ENCODE measurements around the gene LGR4.

LGR4 gene

DNA sequence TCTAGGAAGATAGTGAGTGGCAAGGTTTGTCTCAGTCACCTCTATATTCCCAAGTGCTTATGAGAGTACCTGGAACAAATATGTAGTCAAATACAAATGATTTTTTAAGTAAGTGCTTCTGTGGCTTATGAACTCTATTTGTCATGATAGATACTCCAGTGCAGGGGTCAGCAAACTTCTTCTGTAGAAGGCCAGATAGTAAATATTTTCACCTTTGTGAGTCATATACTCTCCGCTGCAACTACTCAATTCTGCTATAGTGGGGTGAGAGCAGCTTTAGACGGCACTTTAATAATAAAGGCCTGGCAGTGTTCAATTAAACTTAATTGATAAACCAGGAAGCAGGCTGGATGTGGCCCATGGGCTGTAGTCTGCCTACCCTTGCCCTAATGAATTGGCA is 97.2 kb downstream of the LGR4 start:
- no peak for DNase-seq

DNA sequence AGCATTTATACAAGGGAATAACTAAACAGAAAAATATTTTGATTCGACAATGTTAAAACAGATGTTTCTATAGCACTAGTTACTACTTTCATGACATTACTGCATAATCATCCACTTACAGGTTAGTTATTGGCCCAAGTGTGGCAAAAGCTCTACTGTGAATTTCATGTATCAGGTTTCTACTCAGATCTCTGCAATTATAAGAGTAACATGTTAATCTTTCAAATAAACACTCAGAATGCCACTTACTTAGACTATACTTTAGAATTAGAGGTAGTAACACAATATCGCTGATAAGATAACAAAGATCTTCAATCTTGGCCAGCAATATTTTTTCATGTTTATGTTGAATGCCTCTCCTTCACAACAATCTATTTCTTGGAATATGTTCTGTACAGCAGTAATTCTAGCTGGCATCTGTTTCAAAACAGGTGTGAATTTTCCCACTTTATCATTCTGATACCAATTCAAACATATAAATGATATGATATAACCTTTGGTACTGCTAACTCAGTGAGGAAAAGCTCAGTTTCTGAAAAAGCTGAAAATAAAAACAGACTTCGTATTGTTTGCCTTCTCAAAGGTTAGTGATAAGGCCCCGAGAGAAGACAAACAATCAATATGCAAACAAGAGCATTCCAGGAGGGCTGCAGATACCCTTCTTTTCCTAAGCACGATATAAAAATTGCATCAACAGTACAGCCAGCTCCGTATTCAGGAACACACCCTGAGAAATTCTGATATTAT is 98.6 kb downstream of the LGR4 start:
- DNase-seq = peak; percentile 17

DNA sequence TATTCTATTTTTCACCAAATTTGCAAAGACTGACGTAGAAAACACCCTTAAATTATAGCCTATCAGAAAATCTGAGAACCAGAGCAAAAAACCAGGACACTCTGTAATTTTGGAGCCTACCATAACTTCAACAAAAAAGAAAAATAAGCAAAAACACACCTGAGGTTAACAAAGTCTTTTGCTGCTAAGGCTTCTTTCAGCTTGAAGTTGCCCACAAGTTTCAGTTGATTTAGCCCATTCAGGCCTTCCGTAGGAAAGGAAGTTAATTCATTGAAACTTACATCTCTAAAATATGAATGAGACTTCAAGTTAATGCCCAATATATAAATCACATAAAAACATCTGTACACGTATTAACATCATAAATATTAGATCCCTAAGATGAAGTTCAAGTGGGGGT is 99.2 kb downstream of the LGR4 start:
- no peak for DNase-seq

DNA sequence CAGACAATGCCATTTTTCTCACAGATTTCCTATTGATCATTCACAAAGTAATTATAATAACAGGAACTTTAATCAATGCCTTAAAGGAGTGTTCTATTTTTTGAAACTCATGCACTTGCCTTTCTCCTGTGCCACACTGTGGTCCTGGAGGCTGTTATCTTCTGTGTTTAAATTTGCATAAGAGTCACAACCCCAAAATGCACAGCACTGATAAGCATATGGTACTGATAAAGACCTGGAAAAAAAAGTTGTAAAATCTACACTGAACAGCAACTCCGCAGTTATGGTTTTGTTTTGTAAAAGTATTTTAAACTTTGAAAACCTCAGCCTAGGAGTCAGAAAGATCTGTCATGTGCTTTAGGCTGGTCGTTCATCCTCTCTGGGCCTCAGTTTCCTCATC is 100.4 kb downstream of the LGR4 start:
- DNase-seq = no peak

DNA sequence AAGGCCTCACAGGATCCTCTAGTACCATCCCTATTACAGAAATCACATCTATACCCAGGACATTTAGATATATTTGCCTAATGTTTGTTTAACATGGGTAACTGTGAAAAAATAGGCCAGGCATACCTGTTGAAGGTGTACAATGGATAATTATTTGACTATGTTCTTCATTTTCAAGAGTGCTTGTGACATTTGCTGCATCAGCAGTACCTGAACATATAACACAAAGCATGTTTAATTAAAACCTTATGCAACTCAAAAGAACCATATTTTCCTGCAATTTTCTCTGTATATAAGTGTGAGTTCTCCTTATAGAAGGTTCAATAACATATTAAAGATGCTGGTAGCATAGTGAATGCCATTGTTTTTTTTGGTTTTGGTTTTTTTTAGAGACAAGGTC is 101.1 kb downstream of the LGR4 start:
- no peak for DNase-seq

DNA sequence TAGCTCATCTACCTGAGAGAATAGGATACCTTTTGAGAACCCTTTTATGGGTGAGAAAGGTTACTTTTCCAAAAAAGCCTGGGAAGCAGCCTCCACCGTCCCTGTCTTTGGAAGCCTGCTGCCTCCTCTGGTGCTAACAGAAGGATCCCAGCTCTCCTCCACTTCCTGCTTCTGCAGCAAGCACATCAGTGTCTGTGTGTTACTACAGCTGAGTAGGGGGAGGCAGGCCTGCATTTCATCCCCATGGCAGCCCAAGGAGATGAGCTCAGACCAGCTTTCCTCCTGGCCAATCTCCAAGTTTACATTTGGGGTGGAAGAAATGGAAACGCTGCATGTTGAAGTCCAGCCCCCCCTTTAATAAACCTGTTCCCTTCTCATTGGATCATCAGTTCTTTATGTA is 102.2 kb downstream of the LGR4 start:
- DNase-seq = no peak

DNA sequence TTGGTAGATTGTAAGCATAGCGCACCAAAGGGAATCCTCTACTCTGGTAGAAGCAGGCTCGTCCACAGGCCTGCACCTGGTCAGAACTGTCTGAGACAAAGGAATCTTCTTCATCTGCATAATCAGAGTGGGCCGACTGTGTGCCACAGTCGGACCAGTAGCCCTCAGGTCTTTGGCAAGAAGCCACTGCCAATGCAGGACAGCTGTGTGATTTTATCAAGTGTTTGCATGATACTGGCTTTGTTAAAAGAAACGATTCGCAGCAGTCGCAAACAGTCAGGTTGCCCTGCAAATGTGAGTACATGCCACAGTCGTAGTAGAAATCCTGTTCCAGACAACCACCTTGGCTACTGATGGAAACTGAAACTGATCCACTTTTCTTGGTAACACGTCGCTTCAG is 104.7 kb downstream of the LGR4 start:
- peak; percentile 71 for DNase-seq

DNA sequence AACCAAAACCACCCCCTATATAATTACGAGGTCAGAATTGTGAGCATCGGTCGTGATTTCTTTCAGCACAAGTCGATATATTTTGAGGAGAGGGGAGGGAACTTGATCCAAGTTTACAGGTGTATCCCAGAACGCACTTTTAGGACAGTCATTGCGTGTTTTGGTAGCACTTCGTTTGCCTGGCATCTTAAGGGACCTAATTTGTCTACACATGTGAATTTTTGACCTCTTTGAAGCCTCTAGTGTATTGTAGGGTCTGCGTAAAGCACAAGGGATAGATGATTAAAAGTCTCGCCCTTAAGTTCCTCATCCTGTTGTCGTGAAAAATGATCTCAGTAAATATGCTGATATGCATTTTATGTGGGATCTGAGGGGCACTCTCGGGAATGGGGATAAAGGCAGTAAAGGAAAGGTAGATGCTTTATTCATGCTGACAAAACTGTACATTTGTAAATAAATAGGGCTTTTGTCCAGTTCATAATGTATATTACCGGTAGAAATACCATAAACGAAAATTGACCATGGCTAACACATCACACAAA is 108.9 kb downstream of the LGR4 start:
- DNase-seq = no peak

DNA sequence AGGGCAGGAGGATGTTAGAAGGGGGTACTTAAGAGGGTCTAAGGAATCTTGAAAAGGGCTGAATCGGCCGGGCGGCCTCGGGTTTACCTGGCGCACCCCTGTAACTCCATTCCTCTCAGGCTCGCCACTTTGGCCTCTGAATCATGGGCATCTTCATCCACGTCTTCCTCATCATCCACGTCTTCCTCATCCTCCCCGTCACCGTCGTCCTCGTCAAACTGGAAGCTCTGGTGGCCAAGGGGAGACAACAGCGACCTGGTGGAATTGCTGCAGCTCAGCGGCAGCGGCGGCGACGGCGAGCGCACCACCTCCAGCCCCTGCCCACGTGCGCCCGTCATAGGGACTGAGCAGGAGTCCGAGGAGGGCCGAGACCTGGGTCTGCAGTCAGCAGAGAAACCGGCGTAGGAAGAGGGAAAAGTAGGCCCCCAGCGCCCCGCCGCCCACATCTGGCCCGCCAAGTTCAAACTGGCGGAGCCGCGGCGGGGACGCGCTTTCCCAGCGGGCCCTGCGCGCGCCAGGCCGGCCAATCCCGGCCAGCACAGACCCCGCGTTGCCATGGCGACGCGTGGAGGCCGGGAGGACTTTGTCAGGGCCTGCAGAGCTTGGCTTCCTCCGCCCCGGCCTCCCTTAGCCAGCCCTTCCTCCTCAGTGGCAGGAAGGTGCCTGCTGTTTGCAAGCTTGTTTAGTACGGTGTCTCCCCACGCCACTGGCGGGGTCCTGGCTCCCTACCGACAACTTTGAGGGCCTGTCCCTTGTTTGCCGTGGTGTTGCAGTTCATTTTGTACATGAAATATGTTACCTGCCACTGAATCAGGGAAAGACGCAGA is 109.6 kb downstream of the LGR4 start, which contains the start of gene CCDC34:
Gene CCDC34, minus strand, starts transcription at position 467 of the 827 bp plus-strand sequence. Its CDS starts 21 bp downstream, at position 446.
- DNase-seq = peak; percentile 96

DNA sequence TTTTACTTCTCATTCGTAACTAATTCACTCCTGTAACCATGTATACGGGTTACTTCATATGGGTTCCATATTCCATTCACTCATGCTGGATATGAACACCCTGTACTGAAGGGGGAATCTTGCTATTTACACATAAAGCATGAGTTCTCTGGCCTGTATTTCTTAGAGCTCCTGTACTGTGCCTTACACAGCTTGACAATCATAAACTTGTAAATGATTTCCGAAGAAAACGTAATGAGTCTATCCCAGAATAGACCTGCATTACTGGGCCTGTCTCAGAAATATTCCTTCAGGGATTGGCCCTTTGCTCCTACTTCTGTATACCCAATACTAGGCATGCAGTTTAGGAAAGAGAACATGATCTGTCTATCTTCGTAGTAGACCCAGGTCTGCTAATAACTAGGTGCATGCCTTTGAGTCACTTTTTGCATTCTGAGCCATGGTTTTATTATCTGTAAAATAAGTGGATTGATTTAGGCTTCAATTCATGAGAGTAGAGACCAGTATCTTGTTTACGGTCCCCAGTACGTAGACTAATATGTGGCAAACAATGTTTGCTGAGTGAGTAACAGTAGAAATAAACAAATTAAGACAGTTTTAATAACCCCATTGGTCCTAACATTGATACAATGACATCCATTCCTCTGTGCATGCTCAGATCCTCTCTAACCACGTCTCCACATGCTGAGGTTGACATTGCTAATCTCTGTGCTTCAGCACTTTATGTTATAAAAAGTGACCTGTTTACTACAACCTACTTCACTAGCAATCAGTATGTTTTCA is 110.8 kb downstream of the LGR4 start:
- no peak for DNase-seq

DNA sequence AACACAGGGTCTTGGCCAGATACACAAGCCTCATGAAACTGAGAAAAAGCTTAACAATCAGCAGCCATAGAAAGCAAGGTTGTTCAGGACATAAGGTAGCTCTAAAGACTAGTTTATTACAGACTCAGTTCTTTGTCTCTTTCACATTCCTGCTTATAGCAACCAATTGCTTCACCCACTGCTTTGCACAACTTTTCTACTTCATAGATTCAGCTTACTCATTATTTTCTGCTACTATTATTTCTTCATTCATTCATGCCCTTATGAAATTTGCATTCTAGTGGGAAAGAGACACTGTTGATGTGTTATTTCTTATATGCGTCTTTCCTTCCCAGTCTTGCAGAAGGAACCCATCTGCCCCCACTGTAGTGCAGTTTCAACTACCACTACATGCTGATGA is 114.3 kb downstream of the LGR4 start:
- DNase-seq = no peak

DNA sequence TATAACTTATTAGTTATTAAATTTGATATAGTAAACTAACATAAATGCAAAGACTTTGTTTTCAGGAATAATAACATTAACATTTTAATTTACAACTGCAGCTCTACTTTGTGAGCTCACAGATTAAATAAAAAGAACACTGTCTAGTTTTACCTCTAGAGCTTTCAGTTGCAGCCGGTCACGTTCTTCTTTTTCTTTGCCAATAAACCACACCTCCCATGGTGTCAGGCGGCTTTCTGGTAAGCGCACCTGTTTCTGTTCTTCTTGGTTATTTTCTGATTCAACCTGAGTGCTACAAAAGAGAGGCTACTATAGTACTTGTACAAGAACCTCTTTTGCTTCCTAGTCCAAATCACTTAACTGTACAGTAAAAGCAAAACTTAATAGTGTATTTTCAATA is 115.3 kb downstream of the LGR4 start:
- DNase-seq = peak; percentile 81

DNA sequence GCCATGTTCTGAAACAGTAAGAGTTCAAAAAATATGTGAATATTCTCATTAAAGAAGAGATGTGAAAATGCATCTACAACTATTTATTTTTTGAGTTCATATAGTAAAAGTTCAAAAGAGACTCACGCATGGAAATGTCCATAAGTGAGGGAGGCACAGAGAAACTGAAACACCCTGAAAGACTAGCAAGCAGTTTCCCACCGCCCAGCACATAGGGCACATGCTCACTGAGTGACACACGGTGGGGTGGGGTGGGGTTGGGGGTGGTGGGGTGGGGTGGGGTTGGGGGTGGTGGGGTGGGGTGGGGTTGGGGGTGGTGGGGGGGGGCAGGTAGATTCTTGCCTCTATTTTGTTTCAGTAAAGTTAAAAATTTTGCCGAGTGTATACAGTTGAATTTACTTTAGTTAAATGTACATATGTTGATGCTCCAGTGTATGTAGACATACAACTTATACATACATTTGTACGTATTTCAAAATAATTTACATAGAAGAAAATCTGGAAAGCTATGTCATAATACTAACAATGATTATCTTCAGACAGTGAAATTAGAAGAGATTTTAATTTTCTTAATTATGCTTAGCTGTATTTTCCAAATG is 115.9 kb downstream of the LGR4 start:
- DNase-seq = no peak

DNA sequence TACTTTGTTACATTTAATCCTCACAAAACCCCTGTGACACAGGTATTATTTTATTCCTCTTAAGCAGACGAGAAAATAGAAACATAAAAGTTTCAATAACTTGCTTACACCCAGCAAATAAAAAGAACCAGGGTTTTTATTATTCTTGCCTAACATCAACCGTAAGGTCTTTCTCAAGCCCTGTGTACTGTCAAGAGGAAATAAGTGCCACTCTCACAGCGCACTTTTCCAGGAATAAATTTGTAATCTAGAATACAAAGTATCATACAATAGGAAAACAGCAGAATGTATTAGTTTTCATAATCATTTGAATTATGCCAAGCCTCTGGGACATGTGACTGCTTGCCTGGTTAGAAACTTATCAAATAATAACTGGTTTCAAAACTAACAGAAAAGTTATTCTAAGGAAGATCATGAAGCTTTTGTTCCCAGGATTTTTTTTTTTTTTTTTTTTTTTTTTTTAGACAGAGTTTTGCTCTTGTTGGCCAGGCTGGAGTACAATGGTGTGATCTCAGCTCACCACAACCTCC is 117.0 kb downstream of the LGR4 start:
- no peak for DNase-seq

DNA sequence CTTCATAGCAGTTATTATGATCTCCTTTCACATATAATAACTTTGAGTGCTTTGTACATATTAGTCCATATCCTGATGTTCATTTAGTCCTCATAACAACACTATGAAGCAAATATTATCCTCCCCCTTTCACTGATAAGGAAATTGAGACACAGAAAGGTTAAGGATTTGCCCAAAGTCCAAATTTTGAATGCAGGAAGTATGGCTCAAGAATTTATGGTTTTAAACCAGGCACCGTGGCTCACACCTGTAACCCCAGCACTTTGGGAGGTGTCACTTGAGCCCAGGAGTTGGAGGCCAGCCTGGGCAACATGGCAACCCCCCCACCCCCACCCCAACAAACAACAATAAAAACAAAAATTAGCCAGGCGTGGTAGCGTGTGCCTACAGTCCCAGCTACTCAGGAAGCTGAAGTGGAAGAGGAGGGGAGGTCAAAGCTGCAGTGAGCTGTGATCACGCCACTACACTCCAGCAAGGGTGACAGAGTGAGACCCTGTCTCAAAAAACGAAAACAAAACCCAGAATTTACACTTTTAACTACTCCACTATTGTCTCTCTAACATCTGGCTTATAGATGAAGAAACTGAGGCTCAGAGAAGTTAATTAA is 118.1 kb downstream of the LGR4 start:
- DNase-seq = no peak

DNA sequence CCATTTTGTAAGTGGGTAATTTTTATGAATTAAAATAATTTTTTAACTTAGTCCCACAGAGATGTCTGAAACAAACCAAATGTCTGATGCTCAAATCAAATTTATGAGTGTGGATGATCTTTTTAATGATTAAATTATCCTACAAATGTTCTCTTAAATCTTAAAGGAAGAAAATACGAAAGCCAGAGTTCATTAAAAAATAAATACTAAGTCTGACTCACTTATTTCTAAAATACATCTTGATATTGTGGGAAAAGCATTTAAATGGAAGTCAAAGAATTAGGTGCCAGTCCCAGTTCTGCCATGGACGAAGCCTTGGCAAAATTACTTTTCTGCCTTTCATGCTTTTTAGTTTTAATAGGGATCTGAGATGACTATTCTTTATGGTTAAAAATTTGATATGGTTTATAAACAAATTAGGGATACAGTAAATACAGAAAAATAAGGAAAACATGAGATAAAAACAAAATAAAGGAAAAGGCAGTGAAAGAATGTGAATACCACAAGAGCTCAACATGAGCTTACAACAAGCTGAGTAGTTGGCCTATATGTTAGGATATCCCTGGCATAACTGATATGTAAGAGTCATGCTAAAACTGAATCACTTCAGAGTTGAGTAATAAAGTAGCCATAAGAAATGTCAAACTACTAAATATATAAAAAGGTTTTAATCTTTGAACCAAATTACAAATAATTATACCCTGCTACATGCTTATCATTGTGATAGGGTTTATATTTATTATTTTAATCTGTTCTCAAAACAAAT is 118.8 kb downstream of the LGR4 start:
- no peak for DNase-seq

DNA sequence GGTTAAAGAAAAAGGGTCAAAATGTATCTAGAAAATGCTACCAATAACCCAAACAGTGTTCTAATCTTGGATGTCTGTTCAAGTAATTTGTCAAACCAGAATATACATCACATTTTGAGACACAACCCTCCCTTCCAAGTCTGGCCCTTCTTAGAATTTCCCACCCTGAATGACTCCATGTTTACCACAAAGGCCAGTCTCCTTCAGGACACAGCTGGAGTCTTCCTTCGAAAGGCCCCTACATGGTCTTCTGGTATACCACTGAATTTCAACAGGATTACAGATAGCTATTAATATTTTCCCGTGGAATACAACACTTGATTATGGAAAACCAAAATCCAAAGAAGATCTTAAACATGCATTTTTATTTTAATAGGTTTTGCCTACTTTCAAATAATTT is 119.8 kb downstream of the LGR4 start:
- no peak for DNase-seq

DNA sequence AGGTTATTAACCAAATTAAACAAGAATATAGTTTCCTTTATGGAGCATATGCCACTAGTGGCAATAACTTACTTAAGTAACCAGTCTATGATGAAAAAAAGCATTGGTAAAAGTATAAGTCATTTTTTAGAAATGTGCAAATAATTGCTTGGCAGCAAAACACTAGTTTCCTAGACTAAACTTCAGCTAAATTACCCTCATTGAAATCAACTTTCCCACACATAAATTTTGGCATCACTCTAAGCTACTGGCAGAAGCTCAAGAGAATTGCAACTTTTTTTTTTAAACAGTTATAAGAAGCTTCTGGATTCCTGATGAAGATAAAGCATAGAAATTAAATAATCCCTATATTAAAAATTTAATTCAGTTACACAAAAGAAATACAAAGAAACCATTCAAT is 122.1 kb downstream of the LGR4 start:
- no peak for DNase-seq

DNA sequence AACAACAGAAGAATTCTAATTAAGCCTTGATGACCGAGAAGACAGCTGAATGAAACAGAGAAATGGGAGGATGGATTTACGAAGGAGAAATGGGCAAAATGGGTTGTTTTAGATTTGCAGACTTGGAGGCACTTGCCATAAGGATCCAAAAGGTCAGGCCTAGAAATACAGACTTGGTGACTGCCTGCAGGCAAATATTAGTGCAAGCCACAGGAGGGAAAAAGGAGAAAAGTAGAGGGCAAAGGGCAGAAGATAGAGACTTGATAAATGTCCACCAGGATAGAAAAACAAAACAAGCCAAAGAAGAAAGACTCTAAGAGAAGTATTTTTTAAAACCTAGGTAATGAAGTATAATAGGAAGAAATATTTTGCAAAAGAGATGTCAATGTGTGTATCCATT is 122.7 kb downstream of the LGR4 start:
- peak; percentile 42 for DNase-seq

DNA sequence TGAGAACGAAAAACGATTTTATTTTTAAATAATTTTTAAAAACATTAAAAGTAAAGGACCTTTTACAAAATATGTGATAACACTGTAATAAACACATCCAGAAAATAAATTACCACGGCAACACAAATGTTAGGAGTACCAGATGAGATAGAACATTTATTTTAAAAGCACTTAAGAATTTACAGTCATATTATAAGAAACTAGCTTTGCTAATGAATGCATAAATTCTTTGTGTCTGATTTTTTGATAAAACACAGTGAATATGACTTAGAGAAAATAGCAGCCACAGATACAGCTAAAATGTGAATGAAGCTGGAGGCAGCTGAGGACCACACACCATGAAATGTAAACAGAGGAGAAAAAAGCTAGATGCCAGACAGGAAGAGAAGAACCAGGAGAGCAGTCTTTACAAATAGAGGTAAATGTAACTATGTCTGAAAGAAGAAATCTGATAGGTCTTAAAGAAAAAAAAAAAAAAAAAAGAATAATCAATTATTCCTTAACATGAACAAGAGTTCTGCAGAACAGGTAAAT is 124.2 kb downstream of the LGR4 start:
- DNase-seq = peak; percentile 81
